ENCODE measurements around the gene SHBG.
"Not testable (repeated sequence)": the region's sequence is repeated elsewhere in the genome, so short reads cannot be mapped to it uniquely, and the experiment has no call there.

The SHBG gene

GRCh38 chr17:7629939-7630571 lies at the start of gene SHBG:
SHBG (plus strand) TSS chr17:7630135; CDS start chr17:7630173, 38 bp downstream.
- no peak for DNase-seq

GRCh38 chr17:7580604-7581575 lies 49.0 kb upstream of the SHBG start:
- DNase-seq = peak; percentile 21

GRCh38 chr17:7582396-7583252 lies 47.3 kb upstream of the SHBG start:
- DNase-seq = peak; percentile 44

- DNase-seq = peak; percentile 99
Measured at GRCh38 chr17:7583253-7584109, 46.5 kb upstream of the SHBG start, which contains the start of gene MPDU1. MPDU1 (plus strand) TSS chr17:7583852; CDS start chr17:7583863, 11 bp downstream.

- DNase-seq = no peak
Measured at GRCh38 chr17:7586673-7587419, 43.1 kb upstream of the SHBG start.

GRCh38 chr17:7587420-7588151 lies 42.3 kb upstream of the SHBG start:
- peak; percentile 51 for DNase-seq

- peak; percentile 29 for DNase-seq
Measured at GRCh38 chr17:7588553-7589203, 41.3 kb upstream of the SHBG start.

- DNase-seq = peak; percentile 88
Measured at GRCh38 chr17:7589204-7589868, 40.6 kb upstream of the SHBG start.

- peak; percentile 44 for DNase-seq
Measured at GRCh38 chr17:7589891-7590691, 39.8 kb upstream of the SHBG start, which contains the start of gene SOX15. SOX15 (minus strand) TSS chr17:7590094; CDS start chr17:7589676, 418 bp downstream.

- no peak for DNase-seq
Measured at GRCh38 chr17:7590743-7591142, 39.2 kb upstream of the SHBG start.

GRCh38 chr17:7591596-7591995 lies 38.3 kb upstream of the SHBG start:
- no peak for DNase-seq

GRCh38 chr17:7592422-7593021 lies 37.4 kb upstream of the SHBG start:
- no peak for DNase-seq

GRCh38 chr17:7593296-7593695 lies 36.6 kb upstream of the SHBG start:
- peak; percentile 24 for DNase-seq

- DNase-seq = not testable (repeated sequence)
Measured at GRCh38 chr17:7597561-7597960, 32.4 kb upstream of the SHBG start.

- no peak for DNase-seq
Measured at GRCh38 chr17:7606280-7606679, 23.7 kb upstream of the SHBG start.

- no peak for DNase-seq
Measured at GRCh38 chr17:7610641-7611040, 19.3 kb upstream of the SHBG start.

GRCh38 chr17:7611635-7612293 lies 18.2 kb upstream of the SHBG start:
- no peak for DNase-seq

Measured in right hindlimb (tissue), 1 donor.